Measurements from ENCODE around the gene ZNF787. TPM values are rescaled to one million over a fixed set of nuclear protein-coding genes. Genes with fewer than 3 reads are reported as not detected.

Gene ZNF787
- polyA plus RNA-seq, 1 of the 3 experiments (the other 2 are of a cell fraction): 16.0 TPM

GRCh38 chr19:56108447-56109195 is 12.5 kb downstream of the ZNF787 start:
- POLR2A ChIA-PET: no interaction called here
- Histone ChIP-seq H3K9me2 (no peaks in the 10 kb centered on the region), H3K4me3 (ENCODE audit: low read depth in 2 of 2, low read length in 1 of 2) (no peak overlapping the region), H3K36me3 (replicated peaks in 1 of 2; ENCODE audit: control insufficient read depth in 1 of 2, insufficient read depth in 2 of 2, low read length in 1 of 2) (peaks cover 0 to 9% of the 10 kb centered on the region in 2 experiments), H2AFZ (ENCODE audit: low read depth) (no peak overlapping the region), H3K27me3 (ENCODE audit: insufficient read depth) (no peaks in the 10 kb centered on the region), H3K79me2 (ENCODE audit: insufficient read depth) (peaks cover 88% of the 10 kb centered on the region), H3K9me3 (no peaks in the 10 kb centered on the region), H3K27ac (ENCODE audit: low read depth in 2 of 2, low read length in 1 of 2) (no peak overlapping the region; a peak in 1 of 4 replicates), H3K4me2 (no peak overlapping the region), H3K4me1 (ENCODE audit: control insufficient read depth in 1 of 2, insufficient read depth in 2 of 2, low read depth in 1 of 2, low read length in 1 of 2) (peaks cover 5 to 33% of the 10 kb centered on the region in 2 experiments; a peak in 2 of 4 replicates), H3K9ac (no peak overlapping the region), H3F3A (replicated peaks; ENCODE audit: insufficient read depth) (no peaks in the 10 kb centered on the region), H4K20me1 (ENCODE audit: insufficient read depth) (peaks cover 91% of the 10 kb centered on the region)
- CTCF ChIA-PET: interaction anchor here (1.3 to 3.1 kb wide), 2 partner anchors 27 to 32 kb away, joined by 7 to 11 read pairs; no protein-coding TSS in a partner anchor
- TF ChIP-seq USF1 (IDR thresholded peaks at IDR 0.05; ENCODE audit: borderline replicate concordance, low read depth): no peak
- TF ChIP-seq USF2 (IDR thresholded peaks at IDR 0.05; ENCODE audit: borderline replicate concordance, low read depth, low read length): no peak
- 91% methylated on average over 21 of the region's 24 CpGs for WGBS (ENCODE audit: low lambda C conversion rate)
- DNase-seq: no peak

- no peak for TF ChIP-seq ZBTB33 (IDR thresholded peaks at IDR 0.05; ENCODE audit: borderline replicate concordance, low read depth)
- TF ChIP-seq FOXM1 (IDR thresholded peaks at IDR 0.05; ENCODE audit: low read depth): no peak
- no peak for TF ChIP-seq GABPA (IDR thresholded peaks at IDR 0.05; ENCODE audit: low read depth)
- no peak for TF ChIP-seq IRF3 (IDR thresholded peaks at IDR 0.05; ENCODE audit: low read depth, low read length)
- no peak for TF ChIP-seq TAF1 (IDR thresholded peaks at IDR 0.05; ENCODE audit: borderline replicate concordance, low read depth, low read length)
- no peak for TF ChIP-seq ELF1 (IDR thresholded peaks at IDR 0.05)
- TF ChIP-seq USF1 (IDR thresholded peaks at IDR 0.05; ENCODE audit: borderline replicate concordance, low read depth): no peak
- TF ChIP-seq POLR2AphosphoS5 (IDR thresholded peaks at IDR 0.05; ENCODE audit: low read depth, low read length): no peak
- no peak for TF ChIP-seq RCOR1 (IDR thresholded peaks at IDR 0.05; ENCODE audit: low read length)
- no peak for TF ChIP-seq TCF12 (IDR thresholded peaks at IDR 0.05)
- no peak for TF ChIP-seq FOXJ3 (CRISPR knock-in tag; IDR thresholded peaks at IDR 0.05)
- no peak for TF ChIP-seq SIN3A (IDR thresholded peaks at IDR 0.05; ENCODE audit: borderline replicate concordance, low read depth, low read length)
- no peak for TF ChIP-seq CTCF (IDR thresholded peaks at IDR 0.05)
- H4K20me1 ChIP-seq (ENCODE audit: insufficient read depth): peaks cover 91% of the 10 kb centered on the region
- 96% methylated on average over 15 of the region's 27 CpGs for WGBS (ENCODE audit: low lambda C conversion rate)
Observed at GRCh38 chr19:56107626-56108351, 13.3 kb downstream of the ZNF787 start.

More at GRCh38 chr19:56107626-56108351, 13.3 kb downstream of the ZNF787 start:
- H3F3A ChIP-seq (replicated peaks; ENCODE audit: insufficient read depth): no peaks in the 10 kb centered on the region
- CTCF ChIA-PET: interaction anchor here (0.6 to 3.1 kb wide), 4 partner anchors 27 to 199 kb away, joined by 3 to 11 read pairs (median 5); no protein-coding TSS in a partner anchor
- no peak overlapping the region for H3K4me3 ChIP-seq (ENCODE audit: low read depth in 2 of 2, low read length in 1 of 2)
- no peak overlapping the region for H3K4me2 ChIP-seq
- no peak for DNase-seq
- H3K27me3 ChIP-seq (ENCODE audit: insufficient read depth): no peaks in the 10 kb centered on the region
- H3K79me2 ChIP-seq (ENCODE audit: insufficient read depth): peaks cover 86% of the 10 kb centered on the region
- no peaks in the 10 kb centered on the region for H3K9me2 ChIP-seq
- H3K36me3 ChIP-seq (replicated peaks in 1 of 2; ENCODE audit: control insufficient read depth in 1 of 2, insufficient read depth in 2 of 2, low read length in 1 of 2): peaks cover 0 to 9% of the 10 kb centered on the region in 2 experiments
- POLR2A ChIA-PET: no interaction called here
- no peaks in the 10 kb centered on the region for H3K9me3 ChIP-seq
- no peak overlapping the region for H3K27ac ChIP-seq (ENCODE audit: low read depth in 2 of 2, low read length in 1 of 2)
- no peak overlapping the region for H3K9ac ChIP-seq
- H2AFZ ChIP-seq (ENCODE audit: low read depth): no peak overlapping the region
- peaks cover 5 to 25% of the 10 kb centered on the region in 2 experiments; a peak in 2 of 4 replicates for H3K4me1 ChIP-seq (ENCODE audit: control insufficient read depth in 1 of 2, insufficient read depth in 2 of 2, low read depth in 1 of 2, low read length in 1 of 2)

Data from SK-N-SH (cell line).